GM12864 (cell line): ENCODE measurements around the gene LDLRAD3.

Source experiments
- DNase-seq: peaks from one replicate; pipeline ENCODE4 v3.0.0-alpha.2; 2011; ENCODE audit warnings: low read depth
- H3K4me3 ChIP-seq: 2 replicates; pipeline ENCODE4 v1.5.1; 2011; ENCODE audit warnings: mild to moderate bottlenecking, low read depth, low read length, control low read depth
- CTCF ChIP-seq: IDR thresholded peaks from 2 replicates; pipeline ENCODE4 v1.5.1; 2011; ENCODE audit warnings: low read depth, mild to moderate bottlenecking, moderate library complexity, low read length, control low read depth, inconsistent platforms; ENCODE audit errors: missing control alignments

The LDLRAD3 gene

GRCh38 chr11:36077368-36077767 lies 133.5 kb downstream of the LDLRAD3 start:
- no peak for TF ChIP-seq CTCF
- no peak overlapping the region for H3K4me3 ChIP-seq
- no peak for DNase-seq

GRCh38 chr11:36077886-36078685 lies 134.2 kb downstream of the LDLRAD3 start:
- DNase-seq: no peak
- no peak overlapping the region for H3K4me3 ChIP-seq
- no peak for TF ChIP-seq CTCF

GRCh38 chr11:36078686-36079055 lies 134.8 kb downstream of the LDLRAD3 start:
- H3K4me3 ChIP-seq: no peak overlapping the region
- TF ChIP-seq CTCF: no peak
- no peak for DNase-seq

- DNase-seq: no peak
- H3K4me3 ChIP-seq: no peak overlapping the region
- TF ChIP-seq CTCF: no peak
Measured at GRCh38 chr11:36079878-36080675, 136.2 kb downstream of the LDLRAD3 start.

- no peak overlapping the region for H3K4me3 ChIP-seq
- TF ChIP-seq CTCF: no peak
- no peak for DNase-seq
Measured at GRCh38 chr11:36081274-36081945, 137.5 kb downstream of the LDLRAD3 start.

GRCh38 chr11:36086366-36086765 lies 142.5 kb downstream of the LDLRAD3 start:
- DNase-seq: no peak
- no peak overlapping the region for H3K4me3 ChIP-seq
- no peak for TF ChIP-seq CTCF
